Stimulated activated CD8-positive, alpha-beta memory T cell treated with anti-CD3 and anti-CD28 coated beads, Interleukin-4, amount 100 ng/mL, for 1 hour (primary cell): ENCODE measurements around the gene FBXL19.

Experiments used
- DNase-seq, 2 donors: peaks; one replicate each; pipeline ENCODE4 v3.0.0-alpha.2; 2020; ENCODE audit warnings: low read depth in 2 of 2, low spot score in 1 of 2

FBXL19 gene

DNA sequence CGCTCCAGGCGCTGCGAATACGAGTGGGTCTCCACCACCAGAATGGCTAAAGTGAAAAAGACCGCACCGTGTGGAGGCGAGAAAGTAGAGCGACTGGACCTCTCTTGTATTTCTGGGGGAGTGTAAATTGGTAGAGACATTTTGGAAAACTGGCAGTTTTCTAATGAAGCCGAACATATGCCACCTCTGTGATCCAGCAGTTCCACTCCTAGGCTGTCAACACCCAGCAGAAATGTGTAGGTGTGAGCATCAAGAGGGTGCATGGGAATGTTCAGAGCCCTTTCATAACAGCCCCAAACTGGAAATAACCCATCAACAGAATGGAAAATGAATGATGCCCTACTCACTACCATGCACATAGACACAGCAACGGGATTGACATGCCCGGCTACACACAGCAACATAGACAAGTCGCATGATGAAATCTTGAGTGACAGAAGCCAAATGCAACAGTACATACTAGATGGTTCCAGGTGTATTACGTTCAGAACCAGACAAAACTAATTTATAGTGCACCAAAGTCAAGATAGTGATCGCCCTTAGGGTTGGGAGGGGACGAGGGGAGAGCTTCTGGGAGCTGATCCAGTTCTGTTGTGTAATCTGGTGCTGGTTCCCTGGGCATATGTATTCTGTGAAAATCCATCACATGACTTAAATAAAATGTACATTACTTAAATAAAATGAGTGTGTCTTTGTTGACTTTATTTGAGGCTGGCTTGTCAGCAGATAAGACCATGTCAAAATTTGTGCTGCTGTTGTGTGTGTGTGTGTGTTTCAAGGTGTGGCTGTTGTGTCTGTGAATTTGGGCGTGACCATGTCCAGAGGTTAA lies 28.6 kb upstream of the FBXL19 start:
- no peak for DNase-seq

DNA sequence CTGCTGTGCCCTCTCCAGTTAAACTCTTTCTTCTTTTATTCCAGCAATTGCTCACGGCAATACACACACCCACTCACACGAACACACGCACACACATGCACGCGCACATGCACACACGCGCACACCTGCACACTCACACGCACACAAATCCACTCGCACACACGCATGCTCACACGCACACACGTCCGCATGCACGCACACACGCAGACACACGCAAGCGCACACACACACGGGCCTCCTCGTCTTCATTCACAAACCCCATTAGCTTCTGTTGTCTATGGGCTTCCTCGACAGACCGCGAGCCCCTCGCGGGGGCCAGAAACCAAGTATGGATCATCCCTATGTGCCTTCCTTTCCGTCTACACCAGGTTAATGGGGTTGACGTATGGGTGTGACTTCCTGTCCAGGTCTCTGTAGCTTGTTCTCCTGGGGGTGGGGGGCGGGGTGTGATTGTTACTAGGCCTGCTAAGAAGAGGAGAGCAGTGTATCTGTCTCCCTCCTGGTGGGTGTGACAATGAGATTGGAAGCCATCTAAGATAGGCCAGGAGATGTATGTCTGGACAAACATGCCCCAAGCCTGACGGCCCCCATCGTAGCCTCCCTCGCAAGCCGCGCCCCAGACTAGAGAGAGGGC lies 27.6 kb upstream of the FBXL19 start:
- DNase-seq, result no peak

- DNase-seq, result no peak
Measured at GRCh38 chr16:30896261-30896888, 27.0 kb upstream of the FBXL19 start, which contains the start of gene CTF1. Gene CTF1, plus strand, starts transcription at chr16:30896614. Its CDS starts 30 bp downstream, at chr16:30896644.

DNA sequence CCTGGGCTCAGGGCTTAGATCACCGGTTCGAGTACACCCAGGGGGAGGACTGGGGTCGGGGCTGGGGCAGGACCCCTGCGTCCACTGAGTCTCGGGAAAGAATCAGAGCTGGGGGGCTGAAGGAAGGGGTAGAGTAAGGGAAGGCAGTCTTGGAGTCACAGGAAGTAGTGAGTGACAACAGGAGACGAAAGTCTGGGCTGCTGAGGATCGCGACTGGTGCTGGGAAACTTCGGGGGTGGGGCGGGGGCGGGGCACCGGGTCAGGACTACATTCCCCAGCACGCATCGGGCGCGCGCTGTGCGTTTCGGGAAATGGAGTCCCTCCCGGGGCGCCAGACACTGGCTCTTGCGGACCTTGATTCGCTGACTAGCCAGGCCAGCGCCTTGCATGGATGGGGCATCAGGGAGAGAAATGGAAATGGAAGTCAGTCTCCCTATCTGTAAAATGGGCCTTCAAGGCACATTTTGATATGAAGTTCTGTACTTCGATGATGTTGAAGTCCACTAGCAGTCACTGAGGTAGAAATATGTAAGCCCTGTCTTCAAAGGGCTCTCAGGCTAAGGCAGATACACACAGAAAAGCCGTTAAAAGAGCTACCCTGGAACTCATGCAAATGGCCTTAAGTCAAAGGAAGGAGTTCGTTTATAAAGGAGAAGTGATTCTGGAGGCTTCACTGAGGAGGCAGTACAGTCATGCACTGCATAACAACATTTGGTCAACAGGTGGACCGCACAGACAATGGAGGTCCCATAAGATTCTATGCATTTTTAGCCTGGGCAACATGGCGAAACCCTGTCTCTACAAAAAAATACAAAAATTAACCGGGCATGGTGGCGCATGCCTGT lies 26.3 kb upstream of the FBXL19 start:
- peak; percentile 41 to 55 for DNase-seq

DNA sequence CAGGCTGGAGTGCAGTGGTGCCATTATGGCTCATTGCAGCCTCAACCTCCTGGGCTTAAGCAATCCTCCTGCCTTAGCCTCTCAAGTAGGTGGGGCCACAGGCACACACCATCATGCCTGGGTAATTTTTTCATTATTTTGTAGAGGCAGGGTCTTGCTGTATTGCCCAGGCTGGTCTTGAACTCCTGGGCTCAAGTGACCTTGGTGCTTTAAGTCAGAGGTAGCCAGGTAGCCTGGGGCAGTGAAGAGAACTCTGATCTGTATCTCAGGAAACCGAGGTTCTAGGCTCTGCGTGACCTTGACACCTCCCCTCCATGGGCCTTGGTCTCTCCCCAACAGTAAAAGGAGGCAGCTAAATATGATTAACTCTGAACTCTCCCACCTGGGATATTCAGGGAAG lies 23.6 kb upstream of the FBXL19 start:
- DNase-seq, result no peak

GRCh38 chr16:30900588-30900987 lies 22.8 kb upstream of the FBXL19 start:
- no peak for DNase-seq

DNA sequence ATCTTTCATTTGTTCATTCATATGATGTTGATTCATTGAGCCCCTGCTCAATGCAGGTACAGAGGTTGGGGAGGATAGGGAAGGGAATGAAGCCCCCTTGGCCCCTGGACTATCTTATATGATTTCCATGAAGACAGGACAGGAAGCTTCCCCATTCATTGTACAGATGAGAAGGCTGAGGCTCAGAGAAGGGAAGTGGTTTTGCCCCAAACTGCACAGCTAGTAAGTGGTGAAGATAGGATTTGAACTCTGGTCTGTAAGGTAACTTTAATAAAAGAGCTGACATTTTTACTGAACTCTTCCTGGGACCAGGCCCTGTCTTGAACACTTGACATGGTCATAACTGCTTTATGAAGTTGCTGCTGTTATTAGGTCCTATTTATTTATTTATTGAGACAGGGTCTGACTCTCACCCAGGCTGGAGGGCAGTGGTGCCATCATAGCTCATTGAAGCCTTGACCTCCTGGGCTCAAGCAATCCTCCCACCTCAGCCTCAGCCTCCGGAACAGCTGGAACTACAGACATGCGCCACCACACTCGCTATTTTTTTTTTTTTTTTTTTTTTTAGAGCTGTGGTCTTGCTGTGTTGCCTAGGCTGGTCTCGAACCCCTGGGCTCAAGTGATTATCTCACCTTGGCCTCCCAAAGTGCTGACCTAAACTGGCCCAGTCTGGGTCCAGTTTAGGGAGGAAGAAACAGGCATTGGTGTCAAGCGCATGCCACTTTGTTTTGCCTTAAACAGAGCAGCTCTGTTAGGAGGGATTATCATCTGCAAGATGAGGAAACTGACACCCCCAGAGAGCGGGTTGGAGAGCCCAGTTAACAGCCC lies 22.0 kb upstream of the FBXL19 start:
- DNase-seq, result no peak

- DNase-seq, result peak in 1 of 2 donors; percentile 26
Measured at GRCh38 chr16:30902029-30902972, 21.1 kb upstream of the FBXL19 start.

GRCh38 chr16:30903002-30903401 lies 20.4 kb upstream of the FBXL19 start:
- no peak for DNase-seq

GRCh38 chr16:30903596-30903995 lies 19.8 kb upstream of the FBXL19 start:
- DNase-seq, result no peak

GRCh38 chr16:30904114-30904780 lies 19.1 kb upstream of the FBXL19 start:
- DNase-seq, result no peak

DNA sequence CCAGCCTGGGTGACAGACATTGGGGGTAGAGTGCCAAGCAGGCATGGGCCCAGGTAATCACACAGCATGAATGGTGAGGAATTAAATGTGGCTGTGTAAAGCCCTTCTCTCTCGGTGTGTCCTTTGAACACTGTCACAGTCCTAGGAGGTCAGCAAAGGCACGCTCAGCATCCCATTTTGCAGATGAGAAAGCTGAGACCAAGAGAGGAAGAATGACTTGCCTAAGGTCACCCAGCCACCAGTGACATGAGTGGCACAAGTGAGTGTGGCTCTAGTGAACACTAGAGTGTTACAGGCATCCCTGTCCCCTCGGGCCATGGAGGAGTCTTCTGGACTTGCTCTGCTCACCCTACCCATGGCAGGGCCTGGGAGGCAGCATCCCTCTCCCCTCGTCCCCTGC lies 16.3 kb upstream of the FBXL19 start:
- no peak for DNase-seq

DNA sequence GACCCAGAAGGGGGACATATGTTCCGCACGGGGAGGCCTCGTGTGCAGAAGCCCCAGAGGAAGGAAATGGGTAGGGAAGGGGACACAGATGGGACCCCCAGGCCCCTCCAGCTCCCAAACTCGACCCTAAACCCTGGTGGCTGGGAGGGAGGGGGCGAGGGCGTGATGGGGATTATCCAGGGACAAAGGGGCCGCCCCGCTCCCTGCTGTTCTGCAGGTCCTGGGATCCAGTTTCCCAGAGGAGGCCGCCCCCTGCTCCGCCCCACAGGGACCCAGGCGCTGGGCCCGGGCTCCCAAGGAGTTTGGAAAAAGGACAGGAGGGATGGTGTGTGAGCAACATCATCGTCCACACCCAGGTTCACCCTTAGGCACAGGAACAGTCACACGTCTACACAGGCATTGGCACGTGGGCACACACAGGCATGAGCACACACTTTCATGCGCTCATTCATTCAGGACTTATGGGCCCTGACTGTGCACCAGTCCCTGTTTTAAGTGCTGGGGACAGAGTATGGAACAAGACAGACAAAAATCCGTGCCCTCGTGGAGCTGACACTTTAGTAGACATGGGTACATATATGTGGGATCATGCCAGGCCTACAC lies 12.8 kb upstream of the FBXL19 start:
- no peak for DNase-seq

DNA sequence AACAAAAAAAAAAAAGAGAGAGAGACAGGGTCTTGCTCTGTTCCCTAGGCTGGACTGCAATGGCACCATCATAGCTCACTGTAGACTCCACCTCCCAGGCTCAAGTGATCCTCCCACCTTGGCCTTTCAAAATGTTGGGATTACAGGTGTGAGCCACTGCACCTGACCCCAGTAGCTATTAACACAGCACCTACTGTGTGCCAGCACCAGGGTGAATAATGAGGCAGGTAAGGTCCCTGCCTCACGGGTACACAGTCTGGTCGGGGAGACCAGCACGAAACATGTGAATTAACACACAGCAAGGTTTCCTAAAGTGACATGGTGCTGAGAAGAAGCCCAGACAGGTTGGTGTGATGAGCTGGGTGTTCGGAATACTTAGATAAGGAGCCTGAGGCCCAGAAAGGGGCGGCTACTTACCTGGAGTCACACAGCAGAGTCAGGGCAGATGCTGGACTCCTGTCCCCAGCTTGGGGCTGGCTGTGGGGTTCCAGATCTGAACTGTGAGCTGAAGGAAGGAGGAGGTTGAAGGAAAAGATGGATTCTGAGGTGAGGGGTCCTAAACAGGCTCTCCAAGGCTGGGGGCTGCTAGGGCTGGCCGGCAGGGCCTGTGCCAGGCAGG lies 10.5 kb upstream of the FBXL19 start:
- DNase-seq, result no peak

GRCh38 chr16:30914830-30915229 lies 8.5 kb upstream of the FBXL19 start:
- DNase-seq, result no peak

- no peak for DNase-seq
Measured at GRCh38 chr16:30918614-30919013, 4.8 kb upstream of the FBXL19 start.

DNA sequence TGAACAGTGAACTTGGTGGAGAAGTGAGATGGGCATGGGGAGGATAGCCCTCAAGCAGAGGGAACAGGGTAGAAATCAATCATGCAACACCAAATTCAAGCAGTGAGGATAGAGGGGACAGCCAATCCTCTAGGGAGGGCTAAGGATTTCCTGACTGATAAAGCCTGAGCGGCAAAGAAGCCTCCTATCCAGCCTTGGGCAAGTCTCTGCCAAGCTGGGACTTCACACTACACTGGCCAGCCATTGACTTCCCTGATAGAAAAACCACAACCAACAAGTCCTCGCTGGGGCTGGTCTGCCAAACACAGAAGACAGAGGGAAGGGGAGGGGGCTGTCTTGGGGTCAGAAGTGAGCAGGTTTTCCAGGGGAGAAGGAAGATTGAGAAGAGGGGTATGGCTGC lies 2.5 kb upstream of the FBXL19 start:
- no peak for DNase-seq

- no peak for DNase-seq
Measured at GRCh38 chr16:30921459-30921747, 2.0 kb upstream of the FBXL19 start.
